DOHH2 (cell line): ENCODE results near the gene SOX5.

ENCODE experiments used
- EZH2phosphoT487 ChIP-seq: fragments of 200-600 bp; sonication (generic); IDR thresholded peaks from 2 replicates; pipeline ENCODE4 v1.6.1; 2017; ENCODE audit warnings: borderline replicate concordance, mild to moderate bottlenecking, antibody characterized with exemption, low read length, moderate library complexity, mixed read lengths
- TF ChIP-seq, protein P1 (sequence below): fragments of 200-600 bp; sonication (generic); IDR thresholded peaks from one replicate; pipeline ENCODE4 v1.5.1; 2014; ENCODE audit warnings: antibody characterized with exemption, mild to moderate bottlenecking, low read depth, low read length; ENCODE audit not compliant: poor library complexity, severe bottlenecking

DNA sequence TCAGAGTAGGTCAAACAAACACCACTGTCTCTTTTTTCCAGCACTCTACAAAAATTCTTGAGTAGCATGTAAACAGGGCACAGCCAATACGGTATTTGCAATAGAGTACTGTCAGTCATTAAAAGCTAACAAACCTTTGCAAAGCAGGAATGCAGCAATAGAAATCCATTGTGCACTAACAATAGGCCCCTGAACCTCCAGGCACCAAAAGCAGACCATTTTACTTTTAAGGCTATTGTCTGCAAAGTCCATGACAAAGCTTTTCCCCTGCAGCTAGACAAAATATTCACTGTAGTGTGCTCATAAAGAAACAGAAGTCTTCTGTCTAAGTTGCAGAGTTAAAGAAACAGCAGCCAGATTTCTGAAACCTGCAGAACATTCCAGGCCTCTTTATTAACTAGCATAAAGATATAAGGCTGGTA lies 191.9 kb downstream of the SOX5 start:
- TF ChIP-seq, protein P1, sequence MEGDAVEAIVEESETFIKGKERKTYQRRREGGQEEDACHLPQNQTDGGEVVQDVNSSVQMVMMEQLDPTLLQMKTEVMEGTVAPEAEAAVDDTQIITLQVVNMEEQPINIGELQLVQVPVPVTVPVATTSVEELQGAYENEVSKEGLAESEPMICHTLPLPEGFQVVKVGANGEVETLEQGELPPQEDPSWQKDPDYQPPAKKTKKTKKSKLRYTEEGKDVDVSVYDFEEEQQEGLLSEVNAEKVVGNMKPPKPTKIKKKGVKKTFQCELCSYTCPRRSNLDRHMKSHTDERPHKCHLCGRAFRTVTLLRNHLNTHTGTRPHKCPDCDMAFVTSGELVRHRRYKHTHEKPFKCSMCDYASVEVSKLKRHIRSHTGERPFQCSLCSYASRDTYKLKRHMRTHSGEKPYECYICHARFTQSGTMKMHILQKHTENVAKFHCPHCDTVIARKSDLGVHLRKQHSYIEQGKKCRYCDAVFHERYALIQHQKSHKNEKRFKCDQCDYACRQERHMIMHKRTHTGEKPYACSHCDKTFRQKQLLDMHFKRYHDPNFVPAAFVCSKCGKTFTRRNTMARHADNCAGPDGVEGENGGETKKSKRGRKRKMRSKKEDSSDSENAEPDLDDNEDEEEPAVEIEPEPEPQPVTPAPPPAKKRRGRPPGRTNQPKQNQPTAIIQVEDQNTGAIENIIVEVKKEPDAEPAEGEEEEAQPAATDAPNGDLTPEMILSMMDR: no peak
- TF ChIP-seq EZH2phosphoT487: no peak
